ENCODE data around the gene SHISA9. TPM values are rescaled to one million over a fixed set of nuclear protein-coding genes. Genes with fewer than 3 reads are reported as not detected.

Gene SHISA9
- total RNA-seq, 2 donors from 2014 or later, result 1.8 to 4.6 TPM

- H3K9me3 ChIP-seq, result no peaks in the 10 kb centered on the region
- ATAC-seq, result peak; percentile 84
- DNase-seq, result peak; percentile 32 to 66 (median 56)
- no peaks in the 10 kb centered on the region for H3K27me3 ChIP-seq
- H3K4me3 ChIP-seq, result no peak overlapping the region
- 11 to 17% methylated on average over 2 of the region's 2 CpGs for WGBS, 2 donors
- H3K4me1 ChIP-seq, result peaks cover 39% of the 10 kb centered on the region
- no peaks in the 10 kb centered on the region for H3K36me3 ChIP-seq (replicated peaks in 1 of 2; ENCODE audit: insufficient read depth in 1 of 2, low read depth in 2 of 2)
- intact Hi-C loops (cut with DNase I), result no loop called here
- TF ChIP-seq CTCF (IDR thresholded peaks at IDR 0.05), result peak in 1 of 7 experiments; percentile 5
- TF ChIP-seq POLR2A (IDR thresholded peaks at IDR 0.05), result no peak
- H3K27ac ChIP-seq, result peak overlapping the region; percentile 36 to 78 (median 74)
Observed at GRCh38 chr16:13084331-13084730, 182.9 kb downstream of the SHISA9 start.

GRCh38 chr16:13093661-13094060 lies 192.3 kb downstream of the SHISA9 start:
- TF ChIP-seq CTCF (IDR thresholded peaks at IDR 0.05), result no peak
- no peak for TF ChIP-seq POLR2A (IDR thresholded peaks at IDR 0.05)
- DNase-seq, result no peak
- Histone ChIP-seq H3K4me3 (no peak overlapping the region), H3K27me3 (no peaks in the 10 kb centered on the region), H3K27ac (no peak overlapping the region), H3K4me1 (no peaks in the 10 kb centered on the region), H3K9me3 (no peaks in the 10 kb centered on the region), H3K36me3 (replicated peaks in 1 of 2; ENCODE audit: insufficient read depth in 1 of 2, low read depth in 2 of 2) (no peaks in the 10 kb centered on the region)
- ATAC-seq, result no peak
- intact Hi-C loops (cut with DNase I), result no loop called here
- WGBS, 2 donors, result 79 to 80% methylated on average over 7 of the region's 7 CpGs

DNA sequence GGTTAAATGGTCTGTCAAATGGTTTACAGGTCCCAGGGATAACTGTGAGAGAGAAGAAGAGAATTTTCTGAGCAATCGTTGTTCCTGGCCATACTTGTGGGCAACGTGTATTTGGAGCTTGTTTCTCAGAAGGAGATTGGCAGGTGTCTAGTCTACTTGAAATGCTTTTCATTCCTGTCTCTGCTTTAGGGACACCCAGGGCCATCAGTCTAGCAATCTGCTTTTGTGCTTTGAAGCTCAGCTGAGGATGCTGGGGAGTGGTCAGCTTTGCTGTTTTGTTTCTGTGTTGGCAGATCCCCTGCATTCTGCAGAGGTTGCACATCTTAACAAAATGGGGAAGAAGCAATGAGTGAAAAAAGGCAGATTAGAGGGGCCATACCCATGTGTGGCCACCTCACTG lies 193.7 kb downstream of the SHISA9 start:
- Histone ChIP-seq H3K4me1 (peaks cover 7% of the 10 kb centered on the region), H3K27me3 (no peaks in the 10 kb centered on the region), H3K27ac (no peak overlapping the region), H3K9me3 (no peaks in the 10 kb centered on the region), H3K36me3 (replicated peaks in 1 of 2; ENCODE audit: insufficient read depth in 1 of 2, low read depth in 2 of 2) (no peaks in the 10 kb centered on the region), H3K4me3 (no peak overlapping the region)
- DNase-seq (no peak), ATAC-seq (no peak)
- TF ChIP-seq POLR2A (IDR thresholded peaks at IDR 0.05) (no peak), CTCF (IDR thresholded peaks at IDR 0.05) (no peak)
- WGBS, 2 donors, result 80 to 82% methylated on average over 2 of the region's 2 CpGs
- intact Hi-C loops (cut with DNase I), result no loop called here

- whole genome bisulfite sequencing, 2 donors, result 77 to 81% methylated on average over 2 of the region's 2 CpGs
- H3K9me3 ChIP-seq, result no peaks in the 10 kb centered on the region
- no peaks in the 10 kb centered on the region for H3K27me3 ChIP-seq
- intact Hi-C loops (cut with DNase I), result no loop called here
- no peak overlapping the region for H3K27ac ChIP-seq
- no peak overlapping the region for H3K4me3 ChIP-seq
- ATAC-seq (no peak), DNase-seq (no peak)
- no peaks in the 10 kb centered on the region for H3K36me3 ChIP-seq (replicated peaks in 1 of 2; ENCODE audit: insufficient read depth in 1 of 2, low read depth in 2 of 2)
- TF ChIP-seq POLR2A (IDR thresholded peaks at IDR 0.05), result no peak
- no peak for TF ChIP-seq CTCF (IDR thresholded peaks at IDR 0.05)
- H3K4me1 ChIP-seq, result peaks cover 7% of the 10 kb centered on the region
Observed at GRCh38 chr16:13098536-13098935, 197.1 kb downstream of the SHISA9 start.

GRCh38 chr16:13099822-13100221 lies 198.4 kb downstream of the SHISA9 start:
- H3K9me3 ChIP-seq, result no peaks in the 10 kb centered on the region
- intact Hi-C loops (cut with DNase I), result no loop called here
- TF ChIP-seq CTCF (IDR thresholded peaks at IDR 0.05), result no peak
- TF ChIP-seq POLR2A (IDR thresholded peaks at IDR 0.05), result no peak
- no peaks in the 10 kb centered on the region for H3K27me3 ChIP-seq
- H3K27ac ChIP-seq, result peak overlapping the region in 3 of 4 donors; percentile 19 to 42 (median 36)
- WGBS, 2 donors, result 31 to 43% methylated on average over 2 of the region's 2 CpGs
- H3K4me3 ChIP-seq, result no peak overlapping the region
- no peak for ATAC-seq
- H3K36me3 ChIP-seq (replicated peaks in 1 of 2; ENCODE audit: insufficient read depth in 1 of 2, low read depth in 2 of 2), result no peaks in the 10 kb centered on the region
- DNase-seq, result no peak
- H3K4me1 ChIP-seq, result peaks cover 7% of the 10 kb centered on the region
